NCI-H2171 (cell line): ENCODE data around the gene PCED1B.

Source experiments
- DNase-seq: peaks from one replicate; lab custom pipeline; 2025; lab: John Stamatoyannopoulos, UW

Gene PCED1B

GRCh38 chr12:47123730-47124129, 44.3 kb downstream of the PCED1B start:
- DNase-seq, result no peak

DNA sequence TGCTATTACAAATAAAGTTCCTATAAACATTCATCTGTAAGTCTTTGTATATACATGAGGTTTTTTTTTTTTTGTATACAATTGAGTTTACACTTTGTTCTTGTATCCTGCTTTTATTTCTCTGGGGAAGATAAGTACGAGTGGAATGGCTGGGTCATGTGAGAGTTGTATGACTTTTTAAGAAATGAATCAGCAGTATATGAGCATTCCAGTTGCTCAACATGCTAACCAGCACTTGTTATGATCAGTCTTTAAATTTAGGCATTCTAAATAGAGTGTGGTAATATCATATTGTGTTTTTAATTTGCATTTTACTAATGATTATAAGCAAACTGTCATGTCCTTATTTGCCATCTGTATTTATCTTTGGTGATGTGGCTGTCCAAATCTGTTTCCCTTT, 45.0 kb downstream of the PCED1B start:
- no peak for DNase-seq

GRCh38 chr12:47126246-47126645, 46.8 kb downstream of the PCED1B start:
- DNase-seq, result no peak

GRCh38 chr12:47131011-47131410, 51.6 kb downstream of the PCED1B start:
- no peak for DNase-seq

GRCh38 chr12:47134005-47134404, 54.6 kb downstream of the PCED1B start:
- DNase-seq, result no peak

GRCh38 chr12:47135578-47135977, 56.2 kb downstream of the PCED1B start:
- DNase-seq, result no peak

DNA sequence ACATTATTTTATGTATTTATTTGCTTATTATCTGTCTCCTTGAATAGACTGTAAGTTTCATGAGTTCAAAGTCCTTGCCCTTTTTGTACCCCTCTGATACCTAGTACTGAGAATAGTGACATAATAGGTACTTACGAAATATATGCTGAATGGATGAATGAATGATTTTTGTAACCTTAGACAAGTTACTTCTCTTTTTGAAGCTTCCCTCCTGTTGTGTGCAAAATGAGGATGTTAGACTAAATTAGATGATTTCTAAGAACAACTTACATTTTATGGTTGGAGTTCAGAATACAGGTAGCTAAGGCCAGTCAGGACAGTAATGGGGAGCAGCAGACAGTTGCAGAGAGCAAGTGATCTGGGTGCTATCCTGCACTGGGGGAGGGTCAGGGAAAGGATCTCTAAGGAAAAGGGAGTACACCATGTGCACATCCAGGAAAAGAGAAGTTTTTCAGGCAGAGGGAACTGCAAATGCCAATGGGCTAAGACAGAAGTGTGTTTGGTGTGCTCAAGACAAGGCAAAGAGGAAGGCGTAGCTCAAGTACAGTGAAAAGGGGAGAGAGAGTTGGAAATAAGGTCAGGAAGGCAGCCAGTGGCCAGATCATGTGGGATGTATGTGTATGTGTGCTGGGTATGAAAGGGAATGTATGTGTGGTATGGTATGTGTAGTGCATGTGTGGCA, 59.7 kb downstream of the PCED1B start:
- DNase-seq, result no peak

GRCh38 chr12:47141459-47141858, 62.0 kb downstream of the PCED1B start:
- DNase-seq, result no peak

GRCh38 chr12:47144769-47145168, 65.3 kb downstream of the PCED1B start:
- DNase-seq, result no peak

GRCh38 chr12:47145188-47145587, 65.8 kb downstream of the PCED1B start:
- DNase-seq, result no peak

DNA sequence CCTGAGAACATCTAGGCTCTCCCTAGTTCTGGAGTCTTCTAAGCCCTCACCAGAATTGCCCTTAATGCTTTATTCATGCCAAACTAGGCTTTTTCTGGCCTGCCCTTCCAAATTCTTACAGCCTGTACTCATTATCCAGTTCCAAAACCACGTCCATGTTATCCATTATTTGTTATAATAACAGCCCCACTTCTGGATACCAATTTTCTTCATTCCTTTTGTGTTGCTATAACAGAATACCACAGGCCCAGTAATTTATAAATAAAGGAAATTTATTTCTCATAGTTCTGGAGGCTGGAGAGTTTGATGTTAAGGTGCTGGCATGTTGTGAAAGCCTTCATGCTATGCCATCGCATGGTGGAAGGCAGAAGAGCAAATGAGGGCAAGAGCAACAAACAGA, 68.3 kb downstream of the PCED1B start:
- no peak for DNase-seq

- no peak for DNase-seq
Observed at GRCh38 chr12:47149146-47149545, 69.7 kb downstream of the PCED1B start.

GRCh38 chr12:47152095-47152494, 72.7 kb downstream of the PCED1B start:
- no peak for DNase-seq

DNA sequence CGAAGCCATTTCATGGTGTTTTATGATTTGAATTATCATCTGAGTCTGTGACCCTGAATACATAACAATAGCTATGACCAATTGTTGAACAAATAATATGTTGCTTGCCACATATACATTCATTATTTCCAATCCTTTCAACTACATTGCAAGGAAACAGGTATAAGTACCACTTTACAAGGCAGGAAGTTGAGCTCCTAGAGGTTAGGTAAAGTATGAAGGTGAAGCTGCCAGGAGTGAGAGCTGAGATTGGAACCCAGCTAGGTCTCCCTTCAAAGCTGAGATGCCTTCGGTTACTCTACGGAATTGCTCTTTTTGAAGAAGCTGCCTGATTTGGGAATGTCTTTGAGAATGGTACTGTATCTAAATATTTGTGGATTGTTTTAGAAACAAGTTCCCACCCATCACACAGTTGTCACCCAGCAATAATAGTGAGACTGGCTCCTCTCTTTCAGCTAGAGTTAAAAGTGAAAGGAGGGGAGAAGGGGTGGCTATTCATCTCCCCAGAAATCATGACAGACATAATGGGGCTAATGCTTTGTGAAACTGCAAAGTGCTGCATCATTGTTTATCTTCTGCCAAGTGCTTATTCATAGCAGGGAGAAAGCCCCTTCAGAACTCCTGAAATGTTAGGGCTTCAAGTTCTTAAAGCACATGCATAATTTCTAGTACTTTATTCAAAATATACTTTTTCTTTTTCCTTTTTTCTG, 76.2 kb downstream of the PCED1B start:
- no peak for DNase-seq

- no peak for DNase-seq
Observed at GRCh38 chr12:47156167-47156736, 76.8 kb downstream of the PCED1B start.

- DNase-seq, result no peak
Observed at GRCh38 chr12:47158792-47159191, 79.4 kb downstream of the PCED1B start.

DNA sequence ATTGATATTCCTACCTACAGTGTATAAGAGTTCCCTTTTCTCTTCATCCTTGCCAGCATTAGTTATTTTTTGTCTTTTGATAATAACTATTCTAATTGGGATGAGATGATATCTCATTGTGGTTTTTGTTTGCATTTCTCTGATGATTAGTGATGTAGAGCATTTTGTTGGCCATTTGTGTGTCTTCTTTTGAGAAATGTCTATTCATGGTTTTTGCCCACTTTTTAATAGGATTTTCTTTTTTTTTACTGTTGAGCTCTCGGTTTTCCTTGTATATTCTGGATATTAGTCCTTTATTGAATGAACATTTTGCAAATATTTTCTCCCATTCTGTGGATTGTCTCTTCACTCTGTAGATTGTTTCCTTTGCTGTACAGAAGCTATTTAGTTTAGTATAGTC, 79.9 kb downstream of the PCED1B start:
- DNase-seq, result no peak

GRCh38 chr12:47160316-47161244, 81.2 kb downstream of the PCED1B start:
- no peak for DNase-seq

- DNase-seq, result no peak
Observed at GRCh38 chr12:47164116-47164515, 84.7 kb downstream of the PCED1B start.

- DNase-seq, result no peak
Observed at GRCh38 chr12:47164724-47165439, 85.5 kb downstream of the PCED1B start.

DNA sequence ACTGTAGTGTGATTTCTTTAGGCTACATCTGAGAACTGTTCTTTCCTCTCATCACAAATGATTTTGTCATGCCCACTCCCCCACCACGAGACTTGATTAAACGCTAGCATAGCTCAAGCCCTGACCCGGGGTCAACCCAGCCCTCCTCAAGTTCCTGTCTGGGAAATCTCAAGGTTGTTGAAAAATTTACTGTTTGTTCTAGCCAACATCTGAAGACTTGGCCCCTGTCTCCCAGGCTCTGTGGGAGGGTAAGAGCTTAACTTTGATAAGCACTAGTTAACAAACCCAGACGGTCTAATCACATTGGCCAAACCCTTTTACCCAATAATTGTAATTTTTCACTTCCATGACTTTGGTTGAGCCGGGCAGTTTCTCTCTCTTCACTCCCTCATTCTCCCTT, 86.5 kb downstream of the PCED1B start:
- no peak for DNase-seq

DNA sequence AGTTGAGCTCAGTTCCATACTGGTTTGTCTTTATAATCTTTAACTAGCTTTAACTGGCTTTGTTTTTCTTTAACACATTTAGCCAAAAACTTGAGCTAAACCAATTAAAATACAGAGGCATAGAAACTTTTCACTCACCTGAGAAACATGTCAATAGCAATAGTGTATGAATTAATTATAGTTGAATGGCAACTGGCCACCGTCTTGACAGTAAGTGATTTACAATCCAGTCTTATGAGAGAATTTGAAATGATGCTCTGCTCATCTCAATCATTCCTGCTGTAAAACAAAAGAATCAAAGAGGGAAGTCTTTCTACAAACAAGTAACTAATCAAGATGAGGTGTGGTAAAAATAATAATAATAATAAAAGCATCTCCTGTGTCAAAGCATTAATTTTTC, 86.9 kb downstream of the PCED1B start:
- DNase-seq, result no peak
